Natural killer cell (primary cell): ENCODE measurements around the gene CMSS1. TPM values are rescaled to one million over a fixed set of nuclear protein-coding genes. Genes with fewer than 3 reads are reported as not detected.

Experiments
- ATAC-seq, 3 donors: fragments of 150-1000 bp in 2 of 3; fragments of 200-7000 bp in 1 of 3; cut with Tn5 transposase; 1 replicate in 1 of 3; 2 replicates in 2 of 3; pipeline ENCODE4 v1.10.0; 2021; ENCODE audit warnings: mild to moderate bottlenecking in 2 of 3, moderate library complexity in 2 of 3
- DNase-seq, 2 donors: peaks; one replicate each; pipeline versions ENCODE4 v3.0.0 to v3.0.0-alpha.2; 2013 to 2021; ENCODE audit warnings: mixed read lengths in 1 of 2
- H3K27ac ChIP-seq: one replicate; pipeline ENCODE4 v1.5.1; 2013; ENCODE audit warnings: mild to moderate bottlenecking, low read length
- H3K27me3 ChIP-seq: one replicate; pipeline ENCODE4 v1.6.1; 2013; ENCODE audit warnings: low read length; ENCODE audit not compliant: control insufficient read depth, insufficient read depth
- H3K36me3 ChIP-seq: one replicate; pipeline ENCODE4 v1.6.1; 2013; ENCODE audit warnings: low read length; ENCODE audit not compliant: control insufficient read depth, insufficient read depth
- H3K4me1 ChIP-seq: one replicate; pipeline ENCODE4 v1.6.1; 2013; ENCODE audit warnings: low read length; ENCODE audit not compliant: control insufficient read depth, insufficient read depth
- H3K4me3 ChIP-seq: one replicate; pipeline ENCODE4 v1.5.1; 2013; ENCODE audit warnings: low read length
- H3K9me3 ChIP-seq: one replicate; pipeline ENCODE4 v1.6.1; 2013; ENCODE audit warnings: low read length; ENCODE audit not compliant: control insufficient read depth, insufficient read depth
- H3K27ac Mint-ChIP-seq, 2 donors: one replicate each; pipeline ENCODE4 v1.8.0; 2022; ENCODE audit warnings: mild to moderate bottlenecking in 2 of 2, mixed read lengths in 2 of 2, moderate library complexity in 1 of 2
- H3K27me3 Mint-ChIP-seq, 2 donors: one replicate each; pipeline ENCODE4 v1.8.0; 2022; ENCODE audit warnings: low read depth in 2 of 2, mixed read lengths in 2 of 2
- H3K36me3 Mint-ChIP-seq: one replicate; pipeline ENCODE4 v1.8.0; 2022; ENCODE audit warnings: mixed read lengths
- H3K4me1 Mint-ChIP-seq, 2 donors: one replicate each; pipeline ENCODE4 v1.8.0; 2022; ENCODE audit warnings: mixed read lengths in 2 of 2
- H3K4me3 Mint-ChIP-seq: one replicate; pipeline ENCODE4 v1.8.0; 2022; ENCODE audit warnings: mild to moderate bottlenecking, moderate library complexity, mixed read lengths
- H3K9me3 Mint-ChIP-seq, 2 donors: one replicate each; pipeline ENCODE4 v1.8.0; 2022; ENCODE audit warnings: mixed read lengths in 2 of 2
- WGBS: methylation state at CpG from one replicate; pipeline ENCODE4 v1.1.7; 2013; ENCODE audit warnings: missing lambda C conversion rate; ENCODE audit not compliant: insufficient coverage; 5-methylcytosine and 5-hydroxymethylcytosine counted together
- intact Hi-C: fragments of 100-400 bp; cut with micrococcal nuclease; formaldehyde crosslinking; loops from one replicate; pipeline ENCODE4 v1.14.2; 2022
- total RNA-seq, 4 donors: library from RNA; stranded (reverse); fragments of 120-200 nt in 1 of 4; gene quantifications; one replicate each; pipeline versions ENCODE4 v1.2.3 to v1.2.4, GENCODE V29; 2013 to 2022
- TF ChIP-seq, protein P1 (sequence below): fragments of 200-600 bp; IDR thresholded peaks from one replicate; pipeline ENCODE4 v1.8.0; 2022; ENCODE audit warnings: antibody characterized with exemption

CMSS1 gene
- total RNA-seq, 3 donors from 2014 or later (not counting 1 experiment from before 2014, with no cell fraction given), result 7.8 to 12.7 (median 9.2) TPM

DNA sequence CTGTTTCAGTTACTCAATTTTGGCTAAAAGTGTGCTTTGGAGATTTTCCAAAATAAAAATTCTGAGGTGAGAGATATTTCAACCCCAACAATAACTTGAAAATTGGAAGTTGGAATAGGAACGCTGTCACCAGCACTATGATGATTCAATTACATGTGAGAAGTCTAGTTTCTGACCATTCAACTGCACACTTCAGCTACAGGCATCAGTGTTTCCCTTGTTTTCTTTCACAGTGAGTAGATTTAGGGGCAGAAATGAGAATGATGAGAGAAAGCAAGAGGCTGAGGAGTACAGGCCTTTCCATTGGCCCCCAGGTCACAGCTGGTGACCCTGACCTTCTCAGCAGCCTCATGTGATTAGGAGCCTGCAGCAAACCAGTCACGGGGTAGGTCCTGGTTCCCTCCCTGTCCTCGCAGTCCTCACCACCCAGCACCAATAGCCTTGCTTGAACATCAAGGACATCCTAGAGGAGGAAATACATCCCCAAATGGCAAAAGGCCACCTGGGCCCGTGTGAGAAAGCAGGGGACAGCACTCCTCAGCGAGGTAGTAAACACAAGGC lies 306.6 kb downstream of the CMSS1 start:
- WGBS, result 88% methylated on average over 5 of the region's 5 CpGs
- no peak for ATAC-seq
- Mint-ChIP-seq H3K4me1 (no peaks in the 10 kb centered on the region), H3K9me3 (no peaks in the 10 kb centered on the region), H3K27me3 (no peaks in the 10 kb centered on the region), H3K4me3 (no peak overlapping the region), H3K36me3 (no peaks in the 10 kb centered on the region), H3K27ac (no peak overlapping the region)
- H3K9me3 ChIP-seq, result no peaks in the 10 kb centered on the region
- no peak overlapping the region for H3K27ac ChIP-seq
- H3K4me1 ChIP-seq, result no peaks in the 10 kb centered on the region
- intact Hi-C loops, result no loop called here
- H3K27me3 ChIP-seq, result no peaks in the 10 kb centered on the region
- no peaks in the 10 kb centered on the region for H3K36me3 ChIP-seq
- H3K4me3 ChIP-seq, result no peak overlapping the region
- DNase-seq, result no peak
- TF ChIP-seq, protein P1, sequence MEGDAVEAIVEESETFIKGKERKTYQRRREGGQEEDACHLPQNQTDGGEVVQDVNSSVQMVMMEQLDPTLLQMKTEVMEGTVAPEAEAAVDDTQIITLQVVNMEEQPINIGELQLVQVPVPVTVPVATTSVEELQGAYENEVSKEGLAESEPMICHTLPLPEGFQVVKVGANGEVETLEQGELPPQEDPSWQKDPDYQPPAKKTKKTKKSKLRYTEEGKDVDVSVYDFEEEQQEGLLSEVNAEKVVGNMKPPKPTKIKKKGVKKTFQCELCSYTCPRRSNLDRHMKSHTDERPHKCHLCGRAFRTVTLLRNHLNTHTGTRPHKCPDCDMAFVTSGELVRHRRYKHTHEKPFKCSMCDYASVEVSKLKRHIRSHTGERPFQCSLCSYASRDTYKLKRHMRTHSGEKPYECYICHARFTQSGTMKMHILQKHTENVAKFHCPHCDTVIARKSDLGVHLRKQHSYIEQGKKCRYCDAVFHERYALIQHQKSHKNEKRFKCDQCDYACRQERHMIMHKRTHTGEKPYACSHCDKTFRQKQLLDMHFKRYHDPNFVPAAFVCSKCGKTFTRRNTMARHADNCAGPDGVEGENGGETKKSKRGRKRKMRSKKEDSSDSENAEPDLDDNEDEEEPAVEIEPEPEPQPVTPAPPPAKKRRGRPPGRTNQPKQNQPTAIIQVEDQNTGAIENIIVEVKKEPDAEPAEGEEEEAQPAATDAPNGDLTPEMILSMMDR, result no peak

DNA sequence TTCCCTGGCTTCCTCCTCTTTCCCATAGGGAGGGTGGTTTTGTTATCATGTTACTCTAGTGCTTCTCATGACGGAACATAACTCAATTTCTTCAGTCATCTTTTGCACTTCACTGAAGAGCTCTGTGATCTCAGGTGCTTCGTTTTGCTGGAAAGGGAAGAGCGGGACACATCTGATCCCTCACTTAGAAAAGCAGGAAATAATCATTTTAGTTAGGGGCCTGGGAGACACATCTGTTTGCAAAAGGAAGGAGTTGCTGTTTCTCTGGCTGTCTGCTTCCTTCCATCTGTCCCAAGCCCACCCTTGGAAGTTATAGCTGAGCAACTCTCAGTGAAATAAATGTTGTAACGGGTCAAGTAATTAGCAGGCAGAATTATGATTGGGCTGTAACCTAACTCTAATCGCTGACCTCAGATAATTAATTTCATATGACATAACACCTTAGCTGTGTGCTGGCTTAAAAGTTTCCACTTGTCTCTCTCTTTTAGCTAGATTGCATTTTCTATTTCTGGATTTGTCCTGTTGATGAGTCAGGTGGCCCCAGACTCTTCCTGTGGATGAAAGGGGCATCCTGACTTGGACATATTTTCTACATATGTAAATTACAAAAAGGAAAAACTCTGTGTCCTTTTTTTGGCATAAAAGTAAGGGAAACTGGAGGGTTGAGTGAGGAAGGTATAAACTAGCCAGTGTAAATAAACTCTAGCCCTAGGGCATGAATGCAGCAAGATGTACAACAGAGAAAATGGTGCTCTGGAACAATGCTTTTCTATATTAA lies 307.7 kb downstream of the CMSS1 start:
- intact Hi-C loops, result no loop called here

DNA sequence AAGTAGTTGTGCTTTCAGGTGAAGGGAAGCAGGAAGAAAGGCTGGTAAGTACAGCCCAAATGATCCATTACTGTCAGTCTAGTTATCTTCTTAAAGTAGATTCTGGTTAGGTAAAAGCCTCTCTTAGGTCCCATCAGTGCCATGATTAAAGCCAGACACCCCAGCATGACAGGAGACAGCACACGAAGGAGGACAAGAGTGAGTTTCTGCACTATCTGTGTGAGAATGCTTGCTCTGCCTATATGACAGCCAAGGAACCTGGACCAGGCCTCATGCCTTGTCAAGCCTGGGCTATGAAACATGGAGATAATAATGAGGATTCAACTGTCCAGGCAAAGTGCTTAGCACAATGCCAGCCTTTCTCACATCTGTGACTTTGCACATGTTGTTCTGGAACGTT lies 310.1 kb downstream of the CMSS1 start:
- Mint-ChIP-seq H3K27me3 (no peaks in the 10 kb centered on the region), H3K4me1 (no peaks in the 10 kb centered on the region), H3K9me3 (no peaks in the 10 kb centered on the region), H3K27ac (no peak overlapping the region), H3K4me3 (no peak overlapping the region), H3K36me3 (no peaks in the 10 kb centered on the region)
- H3K27me3 ChIP-seq, result no peaks in the 10 kb centered on the region
- no peaks in the 10 kb centered on the region for H3K36me3 ChIP-seq
- no peak overlapping the region for H3K4me3 ChIP-seq
- no peaks in the 10 kb centered on the region for H3K4me1 ChIP-seq
- DNase-seq, result no peak
- TF ChIP-seq, protein P1, result no peak
- 90% methylated on average over 2 of the region's 2 CpGs for WGBS
- ATAC-seq, result no peak
- H3K9me3 ChIP-seq, result no peaks in the 10 kb centered on the region
- H3K27ac ChIP-seq, result no peak overlapping the region
- intact Hi-C loops, result no loop called here

More for the DNA sequence above, 307.7 kb downstream of the CMSS1 start:
- Histone ChIP-seq H3K27ac (no peak overlapping the region), H3K4me1 (no peaks in the 10 kb centered on the region), H3K4me3 (no peak overlapping the region), H3K27me3 (no peaks in the 10 kb centered on the region), H3K9me3 (no peaks in the 10 kb centered on the region), H3K36me3 (no peaks in the 10 kb centered on the region)
- H3K9me3 Mint-ChIP-seq, result no peaks in the 10 kb centered on the region
- H3K4me1 Mint-ChIP-seq, result no peaks in the 10 kb centered on the region
- 83% methylated on average over 5 of the region's 5 CpGs for WGBS
- H3K27me3 Mint-ChIP-seq, result no peaks in the 10 kb centered on the region
- no peak for DNase-seq
- no peak overlapping the region for H3K27ac Mint-ChIP-seq
- no peaks in the 10 kb centered on the region for H3K36me3 Mint-ChIP-seq
- TF ChIP-seq, protein P1, result no peak
- no peak overlapping the region for H3K4me3 Mint-ChIP-seq
- no peak for ATAC-seq
